Heart right ventricle (tissue), 16 donors: ENCODE results near the gene MCF2. TPM values are rescaled to one million over a fixed set of nuclear protein-coding genes. Genes with fewer than 3 reads are reported as not detected.

Source experiments
- ATAC-seq, 8 donors: fragments of 200-7000 bp; cut with Tn5 transposase; one replicate each; pipeline ENCODE4 v1.9.1; 2020; ENCODE audit warnings: mild to moderate bottlenecking in 8 of 8, moderate library complexity in 8 of 8, moderate number of reproducible peaks in 1 of 8
- DNase-seq, 2 donors: peaks; one replicate each; pipeline ENCODE4 v3.0.0-alpha.2; 2020
- H3K27ac ChIP-seq, 10 donors: fragments of 200-600 bp; sonication (generic) in 2 of 10; one replicate each; pipeline versions ENCODE4 v1.5.0 to v1.8.0; 2020 to 2022; ENCODE audit warnings: mild to moderate bottlenecking in 3 of 10
- H3K27me3 ChIP-seq, 7 donors: fragments of 200-600 bp; one replicate each; pipeline ENCODE4 v1.8.0; 2021 to 2022; ENCODE audit warnings: mild to moderate bottlenecking in 2 of 7
- H3K36me3 ChIP-seq, 9 donors: fragments of 200-600 bp; sonication (generic) in 1 of 9; one replicate each; pipeline versions ENCODE4 v1.5.0 to v1.8.0; 2020 to 2022; ENCODE audit warnings: mild to moderate bottlenecking in 2 of 9
- H3K4me1 ChIP-seq, 9 donors: fragments of 200-600 bp; sonication (generic) in 1 of 9; one replicate each; pipeline versions ENCODE4 v1.5.0 to v1.8.0; 2020 to 2022; ENCODE audit warnings: mild to moderate bottlenecking in 4 of 9
- H3K4me3 ChIP-seq, 10 donors: fragments of 200-600 bp; sonication (generic) in 2 of 10; one replicate each; pipeline versions ENCODE4 v1.5.0 to v1.8.0; 2020 to 2022; ENCODE audit warnings: mild to moderate bottlenecking in 7 of 10, moderate library complexity in 2 of 10
- H3K9me3 ChIP-seq, 11 donors: fragments of 200-600 bp in 10 of 11; sonication (generic) in 2 of 11; one replicate each; pipeline versions ENCODE4 v1.5.0 to v1.8.0; 2013 to 2022; ENCODE audit warnings: mild to moderate bottlenecking in 2 of 11, control low read depth in 1 of 11, moderate library complexity in 1 of 11
- WGBS, 2 donors: extraction: QIAGEN DNeasy Blood & Tissue Kit; methylation state at CpG; one replicate each; pipeline ENCODE4 v1.1.7; 2013; ENCODE audit warnings: inconsistent platforms in 1 of 2; 5-methylcytosine and 5-hydroxymethylcytosine counted together
- intact Hi-C, 10 donors: fragments of 100-400 bp; cut with DNase I; formaldehyde crosslinking; loops; one replicate each; pipeline versions ENCODE4 v1.11.1 to v1.14.2; 2022
- polyA plus RNA-seq, 2 donors: library from polyadenylated mRNA; stranded (reverse); fragments of 200-250 nt; gene quantifications; one replicate each; pipeline ENCODE4 v1.2.3, GENCODE V29; 2013
- total RNA-seq, 10 donors: library from RNA; stranded (reverse); fragmentation: NEBNext Ultra II Directional in 3 of 10; extraction: Animal tissue kit (Norgen Biotek cat#: 25700) in 3 of 10; gene quantifications; one replicate each; pipeline versions ENCODE4 v1.2.1 to v1.2.4, GENCODE V29; 2021 to 2023
- TF ChIP-seq, protein P1 (sequence below), 9 donors: fragments of 200-600 bp; sonication (generic) in 2 of 9; IDR thresholded peaks; one replicate each; pipeline versions ENCODE4 v1.5.0 to v1.8.0; 2021 to 2022; ENCODE audit warnings: antibody characterized with exemption in 9 of 9, mild to moderate bottlenecking in 5 of 9, moderate library complexity in 1 of 9
- donor health status: Arrhythmogenic right ventricular cardiomyopathy.
- donor health status: ischemic (EF 13 %, LVEDD 7.1; RV severe dilation, severe dysfunction).
- donor health status: healthy with polysubstance abuse.
- donor health status: DM: no; HTN: yes; CAD: no.
- donor health status: DM: no; HTN: no; CAD: no.
- donor health status: ischemic (EF 25% LVEDD 6.9; RV normal size, moderate dysfunction).
- donor health status: ischemic (EF 25% LVEDD 5.7; RV mildly dilated, moderate dysfunction).
- donor health status: healthy.
- donor health status: DM: yes; HTN: yes; CAD: no.
- donor health status: Ischemic cardiomyopathy.
- donor health status: ischemic (EF 35%, LVEDD 5.7; RV mildly dilated, moderate dysfunction).
- donor health status: nonischemic (EF 11% LVEDD 7.7; RV severe dilation, severe dysfunction).
- donor health status: DM: yes; HTN: yes; CAD: no.
- donor health status: PGD.
- donor health status: ischemic (EF 29% LVEDD 5.4; RV normal size, mild dysfunction).
- donor health status: nonischemic (EF 23%, LVEDD 6.1; RV moderate dilation, normal function).

MCF2 gene
- total and polyA plus RNA-seq, 12 donors, result 0.03 to 4.5 (median 0.51) TPM

DNA sequence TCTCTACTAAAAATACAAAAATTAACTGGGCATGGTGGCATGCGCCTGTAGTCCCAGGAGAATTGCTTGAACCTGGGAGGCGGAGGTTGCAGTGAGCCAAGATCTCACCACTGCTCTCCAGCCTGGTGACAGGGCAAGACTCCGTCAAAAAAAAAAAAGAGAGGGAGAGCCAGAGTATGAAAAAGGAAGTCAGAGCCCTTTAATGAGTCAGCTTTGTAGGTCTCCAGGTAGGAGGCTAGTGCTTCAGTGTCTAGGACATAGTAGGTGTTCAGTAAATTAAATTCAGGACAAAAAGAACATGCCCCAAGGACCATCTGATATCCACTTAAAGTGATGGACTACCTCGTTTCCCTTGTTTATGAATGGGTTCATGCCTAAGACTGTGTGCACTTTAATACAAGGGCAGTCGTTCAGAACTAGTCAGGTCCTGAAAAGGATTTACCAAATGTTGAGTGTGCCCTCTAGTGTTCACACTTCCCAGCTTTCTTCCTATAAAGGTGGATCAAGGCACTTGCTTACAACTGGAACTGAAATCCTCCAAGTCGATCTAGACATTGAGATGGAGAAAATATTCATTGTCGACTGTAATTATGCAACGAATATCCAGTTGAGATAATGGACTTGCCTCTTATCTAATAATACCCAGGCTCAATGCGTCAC, 148.5 kb downstream of the MCF2 start:
- ATAC-seq (peak in 2 of 8 donors; percentile 47 to 49), DNase-seq (peak in 1 of 2 donors; percentile 21)
- Histone ChIP-seq H3K4me3 (no peak overlapping the region), H3K36me3 (no peaks in the 10 kb centered on the region), H3K4me1 (peaks cover 0 to 8% (median 0%) of the 10 kb centered on the region in 9 donors), H3K27me3 (peaks cover 0 to 20% (median 0%) of the 10 kb centered on the region in 7 donors), H3K27ac (no peak overlapping the region), H3K9me3 (no peaks in the 10 kb centered on the region)
- intact Hi-C loops, result loop anchor here in 8 of 10 donors (2.0 to 10.0 kb wide), 5 partner anchors 782 to 787 kb away; no protein-coding TSS in a partner anchor
- TF ChIP-seq, protein P1, sequence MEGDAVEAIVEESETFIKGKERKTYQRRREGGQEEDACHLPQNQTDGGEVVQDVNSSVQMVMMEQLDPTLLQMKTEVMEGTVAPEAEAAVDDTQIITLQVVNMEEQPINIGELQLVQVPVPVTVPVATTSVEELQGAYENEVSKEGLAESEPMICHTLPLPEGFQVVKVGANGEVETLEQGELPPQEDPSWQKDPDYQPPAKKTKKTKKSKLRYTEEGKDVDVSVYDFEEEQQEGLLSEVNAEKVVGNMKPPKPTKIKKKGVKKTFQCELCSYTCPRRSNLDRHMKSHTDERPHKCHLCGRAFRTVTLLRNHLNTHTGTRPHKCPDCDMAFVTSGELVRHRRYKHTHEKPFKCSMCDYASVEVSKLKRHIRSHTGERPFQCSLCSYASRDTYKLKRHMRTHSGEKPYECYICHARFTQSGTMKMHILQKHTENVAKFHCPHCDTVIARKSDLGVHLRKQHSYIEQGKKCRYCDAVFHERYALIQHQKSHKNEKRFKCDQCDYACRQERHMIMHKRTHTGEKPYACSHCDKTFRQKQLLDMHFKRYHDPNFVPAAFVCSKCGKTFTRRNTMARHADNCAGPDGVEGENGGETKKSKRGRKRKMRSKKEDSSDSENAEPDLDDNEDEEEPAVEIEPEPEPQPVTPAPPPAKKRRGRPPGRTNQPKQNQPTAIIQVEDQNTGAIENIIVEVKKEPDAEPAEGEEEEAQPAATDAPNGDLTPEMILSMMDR (IDR thresholded peaks at IDR 0.05), result peak in 7 of 9 donors; percentile 43 to 60 (median 52)
- WGBS, 2 donors, result 33 to 34% methylated on average over 9 of the region's 9 CpGs

DNA sequence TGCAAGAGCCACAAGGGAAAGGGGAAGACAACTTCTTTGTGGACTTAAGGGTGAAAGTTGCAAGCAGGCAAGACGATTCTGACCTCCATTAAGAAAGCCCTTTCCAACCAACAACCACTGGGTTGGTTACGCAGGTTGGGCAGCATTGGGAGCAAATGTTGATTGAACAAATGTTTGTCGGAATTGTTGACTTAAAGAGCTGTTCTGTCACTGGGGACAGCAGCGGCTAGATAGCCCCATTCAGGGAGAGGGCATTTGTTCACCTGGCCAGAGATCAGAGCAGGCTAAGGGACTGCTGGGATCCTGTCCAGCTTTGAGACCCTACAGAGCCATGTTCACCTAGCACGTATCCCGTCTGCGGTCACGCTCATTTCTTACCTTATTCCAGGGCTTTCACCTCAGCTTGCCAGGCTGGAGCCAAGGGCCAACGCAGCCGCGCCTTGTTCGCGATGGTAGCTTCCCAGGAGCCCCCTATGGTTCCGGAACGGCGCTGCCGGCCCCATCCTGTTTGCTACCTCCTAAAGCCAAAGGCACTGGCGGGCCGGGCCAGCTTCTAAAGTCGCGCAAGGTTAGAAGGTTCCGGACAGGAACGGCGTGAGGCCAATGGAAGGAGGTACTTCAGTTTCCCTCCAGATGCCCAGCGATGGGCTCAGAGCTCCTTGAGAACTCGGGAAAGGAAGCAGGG, 152.8 kb downstream of the MCF2 start:
- Histone ChIP-seq H3K9me3 (no peaks in the 10 kb centered on the region), H3K36me3 (no peaks in the 10 kb centered on the region), H3K27ac (no peak overlapping the region), H3K4me1 (peaks cover 0 to 9% (median 0%) of the 10 kb centered on the region in 9 donors), H3K4me3 (peak overlapping the region in 1 of 10 donors; percentile 12), H3K27me3 (peaks cover 0 to 29% (median 0%) of the 10 kb centered on the region in 7 donors)
- intact Hi-C loops, result loop anchor here in 3 of 10 donors (5.0 to 10.0 kb wide), 2 partner anchors 778 to 780 kb away; no protein-coding TSS in a partner anchor
- DNase-seq (no peak), ATAC-seq (no peak)
- TF ChIP-seq, protein P1 (IDR thresholded peaks at IDR 0.05), result no peak
- WGBS, 2 donors, result 72 to 87% methylated on average over 22 to 26 of the region's 26 CpGs

DNA sequence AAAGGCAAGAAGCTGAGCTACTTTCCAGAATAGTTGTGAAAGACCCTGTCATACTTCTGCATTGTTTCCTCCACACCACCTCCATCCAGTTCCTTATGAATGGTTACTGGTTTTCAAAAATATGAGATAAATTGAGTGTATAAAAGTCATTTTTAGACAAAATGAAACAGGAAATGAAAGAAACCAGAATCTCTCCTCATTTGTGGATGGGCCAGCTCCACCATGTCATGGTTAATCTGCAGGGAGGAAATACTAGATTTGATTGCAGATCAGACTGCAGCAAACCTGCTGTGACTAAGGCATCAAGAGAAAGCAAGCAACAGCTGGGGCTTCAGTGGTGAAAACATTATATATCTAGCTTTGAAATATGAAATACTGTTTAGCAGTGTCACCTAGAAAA, 153.6 kb downstream of the MCF2 start:
- H3K9me3 ChIP-seq, result no peaks in the 10 kb centered on the region
- TF ChIP-seq, protein P1 (IDR thresholded peaks at IDR 0.05), result no peak
- intact Hi-C loops, result loop anchor here in 2 of 10 donors (10.0 kb wide), 1 partner anchor 780 kb away; no protein-coding TSS in a partner anchor
- no peak overlapping the region for H3K4me3 ChIP-seq
- DNase-seq (no peak), ATAC-seq (no peak)
- peaks cover 0 to 26% (median 0%) of the 10 kb centered on the region in 7 donors for H3K27me3 ChIP-seq
- H3K36me3 ChIP-seq, result no peaks in the 10 kb centered on the region
- peaks cover 0 to 9% (median 0%) of the 10 kb centered on the region in 9 donors for H3K4me1 ChIP-seq
- no peak overlapping the region for H3K27ac ChIP-seq

DNA sequence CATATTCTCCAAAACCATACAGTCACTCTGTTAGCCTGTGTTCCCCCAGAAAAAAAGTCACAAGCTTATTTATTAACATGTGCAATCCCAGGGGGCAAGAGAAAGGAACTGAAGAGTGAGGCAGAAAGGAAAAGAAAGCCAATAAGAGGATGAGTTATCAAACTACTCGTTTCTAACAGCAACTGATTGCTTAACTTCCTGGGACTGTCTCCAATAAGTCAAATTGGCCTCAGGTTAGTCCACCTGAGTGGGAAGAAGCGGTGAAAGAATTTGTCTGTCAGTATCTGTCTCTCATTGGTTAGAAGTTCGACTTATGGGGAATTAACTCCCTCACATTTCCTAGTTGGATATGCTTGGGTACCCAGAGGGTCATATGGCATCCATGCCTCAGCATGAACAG, 163.4 kb downstream of the MCF2 start:
- 73 to 79% methylated on average over 3 of the region's 3 CpGs for WGBS, 2 donors
- no peak overlapping the region for H3K4me3 ChIP-seq
- no peaks in the 10 kb centered on the region for H3K9me3 ChIP-seq
- TF ChIP-seq, protein P1 (IDR thresholded peaks at IDR 0.05), result no peak
- no peak overlapping the region for H3K27ac ChIP-seq
- no peaks in the 10 kb centered on the region for H3K36me3 ChIP-seq
- no peaks in the 10 kb centered on the region for H3K4me1 ChIP-seq
- peaks cover 0 to 13% (median 0%) of the 10 kb centered on the region in 7 donors for H3K27me3 ChIP-seq
- no peak for ATAC-seq
- no peak for DNase-seq
- intact Hi-C loops, result no loop called here
